Raji (cell line): Measurements from ENCODE around the gene RIMOC1.

Experiments
- POLR2A ChIP-seq: IDR thresholded peaks from 2 replicates; pipeline ENCODE4 v1.6.1; 2011; ENCODE audit warnings: low read depth, low read length, control low read depth; ENCODE audit not compliant: insufficient read depth

Gene RIMOC1

GRCh38 chr5:41878173-41878572 lies 26.0 kb upstream of the RIMOC1 start:
- no peak for TF ChIP-seq POLR2A

GRCh38 chr5:41878643-41879478 lies 25.3 kb upstream of the RIMOC1 start:
- no peak for TF ChIP-seq POLR2A

- TF ChIP-seq POLR2A = no peak
These were observed 21.4 kb upstream of the RIMOC1 start for GRCh38 chr5:41882765-41883164.

GRCh38 chr5:41883243-41883642 lies 20.9 kb upstream of the RIMOC1 start:
- no peak for TF ChIP-seq POLR2A

GRCh38 chr5:41883936-41884335 lies 20.2 kb upstream of the RIMOC1 start:
- TF ChIP-seq POLR2A = no peak

- no peak for TF ChIP-seq POLR2A
These were observed 18.9 kb upstream of the RIMOC1 start for GRCh38 chr5:41885286-41885685.

GRCh38 chr5:41891066-41891707 lies 13.0 kb upstream of the RIMOC1 start:
- TF ChIP-seq POLR2A = no peak

GRCh38 chr5:41892031-41892430 lies 12.1 kb upstream of the RIMOC1 start:
- no peak for TF ChIP-seq POLR2A

- no peak for TF ChIP-seq POLR2A
These were observed 10.9 kb upstream of the RIMOC1 start for GRCh38 chr5:41893074-41893851.

- no peak for TF ChIP-seq POLR2A
These were observed 7.9 kb upstream of the RIMOC1 start for GRCh38 chr5:41896230-41896629.

- TF ChIP-seq POLR2A = no peak
These were observed 707 bp upstream of the RIMOC1 start for GRCh38 chr5:41903382-41903891.

- TF ChIP-seq POLR2A = no peak
These were observed 2.0 kb downstream of the RIMOC1 start for GRCh38 chr5:41906151-41906550.

GRCh38 chr5:41908374-41909079 lies 4.4 kb downstream of the RIMOC1 start:
- TF ChIP-seq POLR2A = no peak

GRCh38 chr5:41918105-41918504 lies 14.0 kb downstream of the RIMOC1 start:
- TF ChIP-seq POLR2A = no peak

- TF ChIP-seq POLR2A = no peak
These were observed 17.0 kb downstream of the RIMOC1 start for GRCh38 chr5:41921166-41921565.

- no peak for TF ChIP-seq POLR2A
These were observed 17.7 kb downstream of the RIMOC1 start for GRCh38 chr5:41921874-41922273.

GRCh38 chr5:41924526-41924871 lies 20.4 kb downstream of the RIMOC1 start:
- no peak for TF ChIP-seq POLR2A
